ENCODE data around the gene SLC7A6. TPM values are rescaled to one million over a fixed set of nuclear protein-coding genes. Genes with fewer than 3 reads are reported as not detected.

SLC7A6 gene
- total and polyA plus RNA-seq, 2 of the 8 experiments (the other 6 are each of a cell fraction or from before 2014, with no cell fraction given): 28.0 to 37.8 TPM

- WGBS, 2 experiments (ENCODE audit: extremely low coverage in 1 of 2, insufficient coverage in 1 of 2, insufficient read length in 1 of 2, insufficient replicate concordance in 2 of 2, low coverage in 1 of 2, low lambda C conversion rate in 2 of 2, missing lambda C conversion rate in 1 of 2): 100% methylated on average over 3 of the region's 3 CpGs; no CpG with 5 or more reads in 1 of the 2 experiments
- H4K91ac ChIP-seq (replicated peaks; ENCODE audit: insufficient read length, low read length): no peak overlapping the region
- H3K4me2 ChIP-seq (ENCODE audit: insufficient read depth in 1 of 2, low read depth in 2 of 2, low read length in 2 of 2): no peak overlapping the region
- H3K9ac ChIP-seq (replicated peaks in 1 of 4; ENCODE audit: extremely low read depth in 1 of 4, low read depth in 3 of 4, low read length in 3 of 4): no peak overlapping the region
- no peak for FAIRE-seq
- no peak overlapping the region for H2BK120ac ChIP-seq (replicated peaks; ENCODE audit: low read depth, low read length)
- H2AFZ ChIP-seq (ENCODE audit: low read length): no peak overlapping the region
- H3K14ac ChIP-seq (ENCODE audit: insufficient read length): no peak overlapping the region
- H3K18ac ChIP-seq (ENCODE audit: extremely low read depth, low read length): no peak overlapping the region
- H3K27ac ChIP-seq (ENCODE audit: low read depth, low read length): no peak overlapping the region
- H3K23ac ChIP-seq (ENCODE audit: insufficient read length): no peak overlapping the region
- H4K20me1 ChIP-seq (replicated peaks in 1 of 2; ENCODE audit: control insufficient read depth in 1 of 2, insufficient read depth in 2 of 2, low read length in 2 of 2): peaks cover 12 to 21% of the 10 kb centered on the region in 2 experiments
- POLR2A ChIA-PET (ENCODE audit: partially characterized antibody): interaction anchor here (0.6 to 4.4 kb wide), 7 partner anchors 8 to 352 kb away, joined by 3 to 20 read pairs (median 3); partner anchors contain the start of gene NFATC3
- peaks cover 5% of the 10 kb centered on the region; the same call in 1 of the 2 replicates for H3K79me1 ChIP-seq (ENCODE audit: low read depth, low read length)
- H4K8ac ChIP-seq (ENCODE audit: extremely low read depth, insufficient read depth, low read length): no peak overlapping the region
- H2BK5ac ChIP-seq (ENCODE audit: low read depth, low read length): no peak overlapping the region
- H3K4me3 ChIP-seq (ENCODE audit: extremely low read depth in 1 of 4, insufficient read depth in 2 of 4, low read depth in 3 of 4, low read length in 4 of 4): no peak overlapping the region
- H3K23me2 ChIP-seq (ENCODE audit: low read depth, low read length): no peaks in the 10 kb centered on the region
- H2BK15ac ChIP-seq (ENCODE audit: low read length): no peak overlapping the region
- H3K9me3 ChIP-seq (ENCODE audit: insufficient read depth in 2 of 2, low read depth in 1 of 2, low read length in 1 of 2): no peaks in the 10 kb centered on the region
- peaks cover 5 to 7% of the 10 kb centered on the region in 2 experiments for H3K79me2 ChIP-seq (ENCODE audit: control insufficient read depth in 1 of 2, insufficient read depth in 2 of 2, low read length in 2 of 2)
- no peak overlapping the region for H3K4ac ChIP-seq (replicated peaks; ENCODE audit: insufficient read length, low read depth, low read length)
- peaks cover 9 to 40% (median 29%) of the 10 kb centered on the region in 4 experiments for H3K36me3 ChIP-seq (ENCODE audit: control insufficient read depth in 2 of 4, insufficient read depth in 4 of 4, low read length in 3 of 4)
- H2AK5ac ChIP-seq (ENCODE audit: low read depth, low read length): no peak overlapping the region
- no peak for DNase-seq (ENCODE audit: low read depth in 1 of 2, low spot score in 2 of 2)
- no peaks in the 10 kb centered on the region for H3K27me3 ChIP-seq (replicated peaks in 1 of 4; ENCODE audit: control insufficient read depth in 3 of 4, extremely low read depth in 1 of 4, insufficient read depth in 3 of 4, low read length in 3 of 4)
- no peak overlapping the region for H4K5ac ChIP-seq (ENCODE audit: insufficient read length, low read depth, low read length)
- no peak overlapping the region for H2BK12ac ChIP-seq (ENCODE audit: low read depth, low read length)
- peaks cover 0 to 5% (median 1%) of the 10 kb centered on the region in 4 experiments; a peak in 3 of 7 replicates for H3K4me1 ChIP-seq (replicated peaks in 1 of 4; ENCODE audit: control insufficient read depth in 3 of 4, insufficient read depth in 4 of 4, low read length in 3 of 4)
- TF ChIP-seq RBBP5 (IDR thresholded peaks at IDR 0.05; ENCODE audit: borderline replicate concordance, low read depth, low read length) (no peak), NANOG (IDR thresholded peaks at IDR 0.05; ENCODE audit: insufficient read depth, low read depth, low read length, poor library complexity, severe bottlenecking) (no peak), KDM1A (IDR thresholded peaks at IDR 0.05; ENCODE audit: borderline replicate concordance, low read length) (no peak), TCF12 (IDR thresholded peaks at IDR 0.05; ENCODE audit: low read depth, low read length) (no peak), SP2 (IDR thresholded peaks at IDR 0.05; ENCODE audit: low read length) (no peak), TAF1 (IDR thresholded peaks at IDR 0.05; ENCODE audit: low read depth, low read length) (no peak), CHD2 (IDR thresholded peaks at IDR 0.05; ENCODE audit: low read length) (no peak), BRCA1 (IDR thresholded peaks at IDR 0.05; ENCODE audit: low read depth, low read length) (no peak), HDAC6 (IDR thresholded peaks at IDR 0.05; ENCODE audit: low read depth, low read length) (no peak), GTF2F1 (IDR thresholded peaks at IDR 0.05; ENCODE audit: borderline replicate concordance, low read depth, low read length) (no peak)
- CTCF ChIA-PET (ENCODE audit: partially characterized antibody): interaction anchor here (0.6 to 5.6 kb wide), 24 partner anchors 9 to 294 kb away, joined by 3 to 68 read pairs (median 4); partner anchors contain the start of gene NFATC3
- H3K56ac ChIP-seq (replicated peaks; ENCODE audit: insufficient read length, low read depth, low read length): no peak overlapping the region
- H2BK20ac ChIP-seq (ENCODE audit: low read length): no peak overlapping the region
Observed at GRCh38 chr16:68228652-68229051, 35.7 kb upstream of the SLC7A6 start.
